ENCODE results near the gene MGMT. TPM values are rescaled to one million over a fixed set of nuclear protein-coding genes. Genes with fewer than 3 reads are reported as not detected.

The MGMT gene
- total and polyA plus RNA-seq, 4 donors, result 9.9 to 39.6 (median 23.2) TPM

GRCh38 chr10:129581827-129582411 lies 114.9 kb downstream of the MGMT start:
- Histone ChIP-seq H3K27me3 (ENCODE audit: control insufficient read depth in 3 of 3, insufficient read depth in 3 of 3, low read length in 2 of 3) (no peaks in the 10 kb centered on the region), H3K4me1 (ENCODE audit: control insufficient read depth in 5 of 5, insufficient read depth in 5 of 5, low read length in 5 of 5) (peaks cover 0 to 3% (median 0%) of the 10 kb centered on the region in 5 donors), H3K36me3 (ENCODE audit: control insufficient read depth in 4 of 4, insufficient read depth in 4 of 4, low read length in 4 of 4) (no peaks in the 10 kb centered on the region), H3K27ac (ENCODE audit: low read depth in 1 of 2, low read length in 1 of 2) (no peak overlapping the region), H3K9ac (ENCODE audit: insufficient read depth in 1 of 2, low read length in 2 of 2) (no peak overlapping the region), H3K9me3 (ENCODE audit: control insufficient read depth in 4 of 4, insufficient read depth in 3 of 4, low read length in 3 of 4) (peaks cover under 1 to 21% (median 9%) of the 10 kb centered on the region in 4 donors), H3K4me3 (no peak overlapping the region)
- TF ChIP-seq CTCF (IDR thresholded peaks at IDR 0.05; ENCODE audit: control extremely low read depth, extremely low read depth), result no peak
- ATAC-seq (ENCODE audit: insufficient read depth, low FRiP score) (no peak), DNase-seq (no peak)
- WGBS, 2 donors, result 93 to 94% methylated on average over 19 of the region's 19 CpGs

GRCh38 chr10:129583831-129584230 lies 116.8 kb downstream of the MGMT start:
- Histone ChIP-seq H3K27ac (ENCODE audit: low read depth in 1 of 2, low read length in 1 of 2) (no peak overlapping the region), H3K9me3 (ENCODE audit: control insufficient read depth in 4 of 4, insufficient read depth in 3 of 4, low read length in 3 of 4) (peaks cover 5 to 27% (median 9%) of the 10 kb centered on the region in 4 donors), H3K4me1 (ENCODE audit: control insufficient read depth in 5 of 5, insufficient read depth in 5 of 5, low read length in 5 of 5) (peaks cover 0 to 3% (median 0%) of the 10 kb centered on the region in 5 donors), H3K9ac (ENCODE audit: insufficient read depth in 1 of 2, low read length in 2 of 2) (no peak overlapping the region), H3K27me3 (ENCODE audit: control insufficient read depth in 3 of 3, insufficient read depth in 3 of 3, low read length in 2 of 3) (no peaks in the 10 kb centered on the region), H3K4me3 (no peak overlapping the region), H3K36me3 (ENCODE audit: control insufficient read depth in 4 of 4, insufficient read depth in 4 of 4, low read length in 4 of 4) (no peaks in the 10 kb centered on the region)
- WGBS, 2 donors, result 91% methylated on average over 8 of the region's 8 CpGs
- no peak for ATAC-seq (ENCODE audit: insufficient read depth, low FRiP score)
- DNase-seq, result no peak
- TF ChIP-seq CTCF (IDR thresholded peaks at IDR 0.05; ENCODE audit: control extremely low read depth, extremely low read depth), result no peak

- Histone ChIP-seq H3K27me3 (ENCODE audit: control insufficient read depth in 3 of 3, insufficient read depth in 3 of 3, low read length in 2 of 3) (no peaks in the 10 kb centered on the region), H3K4me1 (ENCODE audit: control insufficient read depth in 5 of 5, insufficient read depth in 5 of 5, low read length in 5 of 5) (peaks cover 0 to 2% (median 0%) of the 10 kb centered on the region in 5 donors), H3K36me3 (ENCODE audit: control insufficient read depth in 4 of 4, insufficient read depth in 4 of 4, low read length in 4 of 4) (no peaks in the 10 kb centered on the region), H3K9ac (ENCODE audit: insufficient read depth in 1 of 2, low read length in 2 of 2) (no peak overlapping the region), H3K9me3 (ENCODE audit: control insufficient read depth in 4 of 4, insufficient read depth in 3 of 4, low read length in 3 of 4) (peaks cover 5 to 28% (median 9%) of the 10 kb centered on the region in 4 donors), H3K27ac (ENCODE audit: low read depth in 1 of 2, low read length in 1 of 2) (no peak overlapping the region), H3K4me3 (no peak overlapping the region)
- no peak for TF ChIP-seq CTCF (IDR thresholded peaks at IDR 0.05; ENCODE audit: control extremely low read depth, extremely low read depth)
- ATAC-seq (ENCODE audit: insufficient read depth, low FRiP score), result no peak
- DNase-seq, result no peak
- WGBS, 2 donors, result 93 to 100% methylated on average over 2 of the region's 2 CpGs
Observed at GRCh38 chr10:129586898-129587443, 119.9 kb downstream of the MGMT start.
